DOHH2 (cell line): ENCODE results near the gene LRRC8E.

Experiments used
- H3F3A ChIP-seq: fragments of 200-600 bp; sonication (generic), shearing (Covaris generic); 2 replicates; pipeline ENCODE4 v1.6.0; 2016; ENCODE audit warnings: antibody characterized with exemption, mild to moderate bottlenecking; ENCODE audit not compliant: control insufficient read depth, insufficient read depth
- H3K27ac ChIP-seq: fragments of 200-600 bp; sonication (generic); 2 replicates; pipeline ENCODE4 v1.5.1; 2014; ENCODE audit warnings: low read depth, mild to moderate bottlenecking, low read length, moderate library complexity
- H3K27me3 ChIP-seq: fragments of 200-600 bp; sonication (generic); 2 replicates; pipeline ENCODE4 v1.6.1; 2014; ENCODE audit warnings: mild to moderate bottlenecking, low read length, mixed read lengths; ENCODE audit not compliant: control insufficient read depth
- H3K36me3 ChIP-seq: fragments of 200-600 bp; sonication (generic); 2 replicates; pipeline ENCODE4 v1.6.1; 2014; ENCODE audit warnings: mild to moderate bottlenecking, low read length, moderate library complexity, mixed read lengths; ENCODE audit not compliant: control insufficient read depth
- H3K4me1 ChIP-seq: fragments of 200-600 bp; sonication (generic); 2 replicates; pipeline ENCODE4 v1.6.1; 2014; ENCODE audit warnings: mild to moderate bottlenecking, low read length, mixed read lengths; ENCODE audit not compliant: control insufficient read depth
- H3K4me2 ChIP-seq: fragments of 200-600 bp; sonication (generic); 2 replicates; pipeline ENCODE4 v1.6.0; 2014; ENCODE audit warnings: mild to moderate bottlenecking, low read length, moderate library complexity
- H3K4me3 ChIP-seq: fragments of 200-600 bp; sonication (generic); 2 replicates; pipeline ENCODE4 v1.5.1; 2014; ENCODE audit warnings: mild to moderate bottlenecking, low read length, mixed read lengths
- H3K79me2 ChIP-seq: fragments of 200-600 bp; sonication (generic); 2 replicates; pipeline ENCODE4 v1.6.1; 2014; ENCODE audit warnings: mild to moderate bottlenecking, low read length, mixed read lengths; ENCODE audit not compliant: control insufficient read depth
- H3K9me2 ChIP-seq: fragments of 200-600 bp; sonication (generic); replicated peaks from 2 replicates; pipeline ENCODE4 v1.6.1; 2014; ENCODE audit warnings: mild to moderate bottlenecking, low read length, mixed read lengths; ENCODE audit not compliant: control insufficient read depth
- H3K9me3 ChIP-seq: fragments of 200-600 bp; sonication (generic); 2 replicates; pipeline ENCODE4 v1.6.1; 2014; ENCODE audit warnings: antibody characterized with exemption, low read length, mixed read lengths; ENCODE audit not compliant: control insufficient read depth, insufficient read depth
- H4K20me1 ChIP-seq: fragments of 200-600 bp; sonication (generic); 2 replicates; pipeline ENCODE4 v1.6.0; 2014; ENCODE audit warnings: low read depth, mild to moderate bottlenecking, antibody characterized with exemption, low read length, moderate library complexity; ENCODE audit not compliant: control insufficient read depth, insufficient read depth
- EZH2phosphoT487 ChIP-seq: fragments of 200-600 bp; sonication (generic); IDR thresholded peaks from 2 replicates; pipeline ENCODE4 v1.6.1; 2017; ENCODE audit warnings: borderline replicate concordance, mild to moderate bottlenecking, antibody characterized with exemption, low read length, moderate library complexity, mixed read lengths
- TF ChIP-seq, protein P1 (sequence below): fragments of 200-600 bp; sonication (generic); IDR thresholded peaks from one replicate; pipeline ENCODE4 v1.5.1; 2014; ENCODE audit warnings: antibody characterized with exemption, mild to moderate bottlenecking, low read depth, low read length; ENCODE audit not compliant: poor library complexity, severe bottlenecking

Gene LRRC8E

DNA sequence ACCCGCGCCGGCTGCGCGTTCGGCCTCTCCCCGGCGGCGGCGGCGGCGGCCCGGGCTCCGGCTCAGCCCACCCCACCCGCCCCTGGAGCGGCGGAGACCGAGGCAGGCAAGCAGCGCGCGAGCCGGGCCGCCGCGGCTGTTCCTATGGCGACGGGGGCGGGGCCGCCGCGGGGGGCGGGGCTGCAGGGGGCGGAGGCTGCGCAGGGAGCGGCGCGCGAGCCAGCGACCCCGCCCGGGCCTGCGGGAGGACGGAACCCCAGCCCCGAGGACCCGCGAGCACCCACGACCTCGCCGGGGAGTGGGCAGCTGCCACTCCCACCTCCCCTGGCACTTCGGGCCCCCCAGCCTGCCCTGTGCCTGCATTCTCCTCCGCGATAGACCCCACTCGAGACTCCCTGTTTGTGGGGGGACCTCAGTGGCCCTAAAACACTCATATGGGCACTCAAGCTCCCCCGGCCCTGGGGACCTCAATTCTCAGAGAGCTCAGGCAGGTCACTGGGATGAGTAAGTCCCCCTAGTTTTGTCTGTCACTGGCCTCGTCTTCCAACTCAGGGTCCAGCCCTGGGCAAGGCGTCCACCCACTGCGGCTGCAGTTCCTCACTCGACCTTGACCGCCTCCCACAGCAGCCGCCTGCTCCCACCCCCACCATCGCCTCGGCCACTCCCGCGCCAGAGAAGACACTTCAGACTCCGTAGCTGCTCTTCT, 37.9 kb downstream of the LRRC8E start, which contains the start of gene CTXN1:
CTXN1 (minus strand) TSS at position 115 of the 706 bp plus-strand sequence. CDS start 597 bp downstream, outside the sequence.
- H3K4me2 ChIP-seq, result peak within 1 kb of the TSS; percentile 61
- no peaks in the 10 kb centered on the region for H3K27me3 ChIP-seq
- H3K4me1 ChIP-seq, result peaks cover 16% of the 10 kb centered on the region
- peaks cover 12% of the 10 kb centered on the region; the same call in 1 of the 2 replicates for H3F3A ChIP-seq
- TF ChIP-seq, protein P1, sequence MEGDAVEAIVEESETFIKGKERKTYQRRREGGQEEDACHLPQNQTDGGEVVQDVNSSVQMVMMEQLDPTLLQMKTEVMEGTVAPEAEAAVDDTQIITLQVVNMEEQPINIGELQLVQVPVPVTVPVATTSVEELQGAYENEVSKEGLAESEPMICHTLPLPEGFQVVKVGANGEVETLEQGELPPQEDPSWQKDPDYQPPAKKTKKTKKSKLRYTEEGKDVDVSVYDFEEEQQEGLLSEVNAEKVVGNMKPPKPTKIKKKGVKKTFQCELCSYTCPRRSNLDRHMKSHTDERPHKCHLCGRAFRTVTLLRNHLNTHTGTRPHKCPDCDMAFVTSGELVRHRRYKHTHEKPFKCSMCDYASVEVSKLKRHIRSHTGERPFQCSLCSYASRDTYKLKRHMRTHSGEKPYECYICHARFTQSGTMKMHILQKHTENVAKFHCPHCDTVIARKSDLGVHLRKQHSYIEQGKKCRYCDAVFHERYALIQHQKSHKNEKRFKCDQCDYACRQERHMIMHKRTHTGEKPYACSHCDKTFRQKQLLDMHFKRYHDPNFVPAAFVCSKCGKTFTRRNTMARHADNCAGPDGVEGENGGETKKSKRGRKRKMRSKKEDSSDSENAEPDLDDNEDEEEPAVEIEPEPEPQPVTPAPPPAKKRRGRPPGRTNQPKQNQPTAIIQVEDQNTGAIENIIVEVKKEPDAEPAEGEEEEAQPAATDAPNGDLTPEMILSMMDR, result no peak
- no peak for TF ChIP-seq EZH2phosphoT487
- peaks cover 24% of the 10 kb centered on the region for H3K36me3 ChIP-seq
- H3K4me3 ChIP-seq, result peak within 1 kb of the TSS; percentile 55
- H4K20me1 ChIP-seq, result peaks cover 8% of the 10 kb centered on the region; the same call in 1 of the 2 replicates
- no peaks in the 10 kb centered on the region for H3K79me2 ChIP-seq
- no peak within 1 kb of the TSS for H3K27ac ChIP-seq
- no peaks in the 10 kb centered on the region for H3K9me2 ChIP-seq
- no peaks in the 10 kb centered on the region for H3K9me3 ChIP-seq

DNA sequence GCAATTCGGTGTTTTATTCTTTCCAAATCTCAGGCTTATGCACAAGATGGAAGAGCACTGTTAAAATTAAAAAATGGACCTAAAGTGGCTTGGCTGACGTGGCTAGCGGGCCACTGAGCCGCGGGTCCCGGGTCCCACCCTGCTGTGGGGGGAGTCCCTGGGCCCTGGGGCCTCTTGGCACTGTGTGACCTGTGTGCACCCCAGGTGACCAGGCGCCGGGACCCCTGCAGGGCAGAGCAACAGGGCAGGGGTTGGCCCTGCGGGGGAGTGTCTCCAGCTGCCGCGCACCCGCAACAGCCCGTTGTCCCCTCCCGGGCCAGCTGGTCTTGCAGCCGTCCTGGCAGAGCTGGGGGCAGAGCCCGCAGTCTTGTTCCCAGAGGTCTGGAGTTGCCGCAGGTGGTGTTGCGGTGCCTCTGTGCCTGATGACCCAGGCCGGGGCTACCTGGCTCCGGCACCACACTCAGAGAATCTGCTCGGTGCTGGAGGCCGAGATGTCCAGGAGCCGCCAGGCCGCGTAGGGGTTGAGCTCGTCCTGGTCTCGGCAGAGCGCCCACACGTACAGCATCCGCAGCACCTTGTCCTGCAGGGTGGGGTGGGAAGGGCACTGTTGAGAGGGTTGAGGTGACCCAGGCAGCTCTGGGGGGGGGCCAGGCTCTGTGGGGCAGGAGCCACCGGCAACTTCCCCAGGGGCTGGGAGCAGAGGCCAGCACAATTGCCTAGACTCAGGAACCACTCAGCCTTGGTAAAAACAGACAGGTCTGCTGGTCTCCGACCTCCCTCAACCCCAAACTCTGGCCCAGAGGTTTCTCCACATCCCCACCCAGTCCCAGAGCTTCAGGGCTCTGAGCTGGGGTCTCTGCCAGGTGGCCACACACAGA, 38.7 kb downstream of the LRRC8E start:
- Histone ChIP-seq H3K4me2 (peak overlapping the region; percentile 61), H3K27ac (no peak overlapping the region), H3K79me2 (no peaks in the 10 kb centered on the region), H3K4me3 (no peak overlapping the region), H3K9me2 (no peaks in the 10 kb centered on the region), H3F3A (peaks cover 12% of the 10 kb centered on the region; the same call in 1 of the 2 replicates), H3K9me3 (no peaks in the 10 kb centered on the region), H3K36me3 (peaks cover 32% of the 10 kb centered on the region), H4K20me1 (0 out of 2 replicates have a peak, but pooled peaks cover 6% of the 10 kb centered on the region), H3K27me3 (no peaks in the 10 kb centered on the region), H3K4me1 (peaks cover 11% of the 10 kb centered on the region)
- TF ChIP-seq EZH2phosphoT487, result no peak
- TF ChIP-seq, protein P1, result no peak

DNA sequence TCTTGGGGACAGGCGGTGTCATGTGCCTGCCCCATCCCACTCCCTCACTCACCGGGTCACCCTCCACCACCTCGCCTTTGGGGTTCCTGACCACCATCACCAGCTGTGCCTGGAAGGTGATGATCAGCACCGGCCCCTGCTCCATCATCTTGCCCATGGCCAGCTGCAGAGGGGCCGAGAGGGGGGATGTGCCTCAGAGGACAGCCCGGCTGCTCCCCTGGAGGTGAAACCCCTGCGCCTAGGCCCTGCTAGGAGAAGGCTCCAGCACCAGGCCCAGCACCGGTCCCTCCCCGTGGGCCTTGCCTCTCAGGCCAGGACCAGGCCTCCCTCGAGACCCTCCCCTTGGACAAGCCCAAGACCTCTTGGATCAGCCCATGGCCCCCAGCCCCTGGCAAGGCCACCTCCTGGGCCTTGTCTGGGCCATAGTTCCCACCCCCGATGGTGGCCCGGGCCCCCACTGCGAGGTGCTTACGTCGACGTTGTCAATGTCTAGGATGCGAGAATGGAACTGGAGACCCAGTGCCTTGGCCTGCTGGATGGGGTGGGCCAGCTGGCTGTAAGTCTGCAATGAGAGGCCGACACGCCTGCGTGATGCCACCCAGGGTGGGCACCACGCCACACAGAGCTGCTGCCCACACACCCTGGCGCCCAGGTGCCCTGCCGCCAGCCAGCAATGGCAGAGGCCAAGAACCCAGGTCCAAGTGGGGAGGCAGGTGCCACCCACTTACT, 39.5 kb downstream of the LRRC8E start:
- Histone ChIP-seq H3F3A (peaks cover 12% of the 10 kb centered on the region; the same call in 1 of the 2 replicates), H4K20me1 (0 out of 2 replicates have a peak, but pooled peaks cover 6% of the 10 kb centered on the region), H3K4me1 (peaks cover 11% of the 10 kb centered on the region), H3K4me3 (no peak overlapping the region), H3K27ac (no peak overlapping the region), H3K79me2 (no peaks in the 10 kb centered on the region), H3K9me2 (no peaks in the 10 kb centered on the region), H3K36me3 (peaks cover 38% of the 10 kb centered on the region), H3K4me2 (no peak overlapping the region), H3K9me3 (no peaks in the 10 kb centered on the region), H3K27me3 (no peaks in the 10 kb centered on the region)
- no peak for TF ChIP-seq EZH2phosphoT487
- TF ChIP-seq, protein P1, result no peak
